ENCODE measurements around the gene MCF2L. TPM values are rescaled to one million over a fixed set of nuclear protein-coding genes. Genes with fewer than 3 reads are reported as not detected.

Gene MCF2L
- total RNA-seq, 1 experiment from 2014 or later = not detected

DNA sequence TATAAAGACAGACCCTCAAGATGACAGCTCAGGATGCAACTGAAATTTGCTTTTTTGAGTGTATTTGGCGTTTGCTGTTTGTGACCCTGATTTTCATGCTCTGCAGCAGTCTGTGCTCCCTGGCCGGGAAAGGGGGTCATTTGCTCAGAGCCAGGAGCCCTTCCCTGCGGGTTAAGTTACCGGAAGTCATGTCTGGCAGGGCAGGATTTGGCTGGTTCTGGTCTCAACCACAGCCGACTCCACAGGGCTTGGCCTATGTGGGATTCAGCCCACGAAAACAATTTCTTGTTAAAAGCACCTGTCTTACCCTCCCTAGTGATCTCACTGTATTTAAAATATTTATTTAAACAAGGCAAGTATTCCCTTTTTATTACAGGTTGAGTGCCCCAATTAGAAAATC, 22.6 kb downstream of the MCF2L start:
- DNase-seq = no peak
- H3K4me2 ChIP-seq (ENCODE audit: low read depth, low read length, poor library complexity, severe bottlenecking) = no peak overlapping the region
- H3K9me3 ChIP-seq (ENCODE audit: low read length) = no peaks in the 10 kb centered on the region
- H3K27ac ChIP-seq (ENCODE audit: low read length) = no peak overlapping the region
- no peak overlapping the region for H2AFZ ChIP-seq (ENCODE audit: low read length)
- H3K4me3 ChIP-seq (ENCODE audit: low read length) = no peak overlapping the region
- H3K9me2 ChIP-seq (replicated peaks; ENCODE audit: insufficient read depth, low read length) = no peaks in the 10 kb centered on the region
- H3K27me3 ChIP-seq (ENCODE audit: low read length) = no peaks in the 10 kb centered on the region
- H3K9ac ChIP-seq (ENCODE audit: low read length) = no peak overlapping the region
- H3K4me1 ChIP-seq (ENCODE audit: low read length) = no peaks in the 10 kb centered on the region
- no peaks in the 10 kb centered on the region for H3K79me2 ChIP-seq (ENCODE audit: low read length)
- H4K20me1 ChIP-seq (ENCODE audit: insufficient read depth, low read depth, low read length) = no peaks in the 10 kb centered on the region
- H3K36me3 ChIP-seq (ENCODE audit: insufficient read depth, low read length) = no peaks in the 10 kb centered on the region

DNA sequence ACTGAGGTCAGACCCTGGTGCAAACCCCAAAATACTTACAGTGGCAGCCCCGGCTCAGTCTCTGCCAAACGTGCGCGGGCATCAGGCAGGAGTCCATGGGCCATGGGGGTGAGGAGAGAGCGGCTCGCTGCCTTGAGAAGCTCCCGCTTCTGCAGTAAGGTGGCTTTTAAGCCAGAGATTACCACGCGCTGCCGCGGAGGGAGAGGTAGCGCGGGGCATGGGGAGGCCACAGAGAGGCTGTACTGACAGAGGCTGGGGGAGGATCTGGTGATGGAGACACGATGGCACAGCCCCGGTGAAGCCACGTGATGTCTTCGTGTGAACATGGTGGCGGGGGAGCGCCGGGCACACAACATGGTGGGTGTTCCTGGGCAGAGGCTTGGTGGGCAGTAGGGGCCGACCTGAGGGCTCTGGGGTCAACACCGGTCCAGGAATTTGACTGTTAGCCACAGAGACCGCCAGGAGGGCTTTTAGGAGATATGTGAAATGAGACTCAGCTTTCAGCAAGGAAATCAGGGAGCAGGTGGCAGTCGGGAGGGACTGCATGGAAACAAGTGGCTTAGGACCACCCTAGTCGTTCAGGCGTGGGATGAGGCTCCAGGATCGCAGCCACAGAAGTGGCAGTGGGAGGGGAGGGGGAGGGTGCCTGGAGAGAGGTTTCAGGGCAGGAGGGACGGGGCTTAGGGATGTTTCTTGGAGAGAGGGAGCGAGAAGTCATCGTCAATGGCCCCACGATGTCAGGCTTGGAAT, 24.1 kb downstream of the MCF2L start:
- Histone ChIP-seq H3K4me3 (ENCODE audit: low read length) (no peak overlapping the region), H3K27me3 (ENCODE audit: low read length) (no peaks in the 10 kb centered on the region), H3K79me2 (ENCODE audit: low read length) (no peaks in the 10 kb centered on the region), H3K36me3 (ENCODE audit: insufficient read depth, low read length) (no peaks in the 10 kb centered on the region), H4K20me1 (ENCODE audit: insufficient read depth, low read depth, low read length) (no peaks in the 10 kb centered on the region), H3K4me1 (ENCODE audit: low read length) (no peaks in the 10 kb centered on the region), H2AFZ (ENCODE audit: low read length) (no peak overlapping the region), H3K9ac (ENCODE audit: low read length) (no peak overlapping the region), H3K9me3 (ENCODE audit: low read length) (no peaks in the 10 kb centered on the region), H3K9me2 (replicated peaks; ENCODE audit: insufficient read depth, low read length) (no peaks in the 10 kb centered on the region), H3K4me2 (ENCODE audit: low read depth, low read length, poor library complexity, severe bottlenecking) (no peak overlapping the region), H3K27ac (ENCODE audit: low read length) (no peak overlapping the region)
- DNase-seq = no peak

DNA sequence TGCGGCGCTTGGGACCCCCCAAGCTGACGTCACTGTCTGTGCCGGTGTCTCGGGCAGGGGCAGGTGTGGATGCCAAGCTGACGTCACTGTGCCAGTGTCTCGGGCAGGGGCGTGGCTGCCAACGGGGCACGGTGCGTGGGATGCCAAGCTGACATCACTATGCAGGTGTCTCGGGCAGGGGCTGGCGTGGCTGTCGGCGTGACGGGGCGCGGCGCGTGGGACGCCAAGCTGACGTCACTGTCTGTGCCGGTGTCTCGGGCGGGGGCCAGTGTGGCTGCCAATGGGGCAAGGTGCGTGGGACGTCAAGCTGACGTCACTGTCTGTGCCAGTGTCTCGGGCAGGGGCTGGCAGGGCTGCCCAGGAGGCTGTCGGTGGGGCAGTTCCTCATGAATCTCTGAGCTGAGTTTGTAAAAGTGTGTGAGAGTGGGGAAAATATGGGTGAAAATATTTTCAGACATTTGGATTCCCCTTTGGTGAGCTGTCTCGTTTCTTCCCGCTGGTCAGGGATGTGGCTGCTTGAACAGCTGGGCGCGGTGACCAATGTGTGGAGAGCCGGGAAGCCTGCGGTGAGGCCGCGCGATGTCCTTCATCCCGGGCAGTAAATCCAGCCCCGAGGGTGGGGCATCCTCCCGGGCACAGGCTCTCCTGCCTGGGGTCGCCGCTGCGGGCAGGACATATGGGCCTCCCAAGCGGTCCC, 25.2 kb downstream of the MCF2L start:
- H3K9me3 ChIP-seq (ENCODE audit: low read length) = no peaks in the 10 kb centered on the region
- H3K4me2 ChIP-seq (ENCODE audit: low read depth, low read length, poor library complexity, severe bottlenecking) = no peak overlapping the region
- H4K20me1 ChIP-seq (ENCODE audit: insufficient read depth, low read depth, low read length) = no peaks in the 10 kb centered on the region
- H3K27ac ChIP-seq (ENCODE audit: low read length) = no peak overlapping the region
- no peaks in the 10 kb centered on the region for H3K4me1 ChIP-seq (ENCODE audit: low read length)
- H3K27me3 ChIP-seq (ENCODE audit: low read length) = no peaks in the 10 kb centered on the region
- H3K4me3 ChIP-seq (ENCODE audit: low read length) = no peak overlapping the region
- no peak overlapping the region for H2AFZ ChIP-seq (ENCODE audit: low read length)
- DNase-seq = no peak
- no peaks in the 10 kb centered on the region for H3K9me2 ChIP-seq (replicated peaks; ENCODE audit: insufficient read depth, low read length)
- H3K79me2 ChIP-seq (ENCODE audit: low read length) = no peaks in the 10 kb centered on the region
- no peak overlapping the region for H3K9ac ChIP-seq (ENCODE audit: low read length)
- H3K36me3 ChIP-seq (ENCODE audit: insufficient read depth, low read length) = no peaks in the 10 kb centered on the region

DNA sequence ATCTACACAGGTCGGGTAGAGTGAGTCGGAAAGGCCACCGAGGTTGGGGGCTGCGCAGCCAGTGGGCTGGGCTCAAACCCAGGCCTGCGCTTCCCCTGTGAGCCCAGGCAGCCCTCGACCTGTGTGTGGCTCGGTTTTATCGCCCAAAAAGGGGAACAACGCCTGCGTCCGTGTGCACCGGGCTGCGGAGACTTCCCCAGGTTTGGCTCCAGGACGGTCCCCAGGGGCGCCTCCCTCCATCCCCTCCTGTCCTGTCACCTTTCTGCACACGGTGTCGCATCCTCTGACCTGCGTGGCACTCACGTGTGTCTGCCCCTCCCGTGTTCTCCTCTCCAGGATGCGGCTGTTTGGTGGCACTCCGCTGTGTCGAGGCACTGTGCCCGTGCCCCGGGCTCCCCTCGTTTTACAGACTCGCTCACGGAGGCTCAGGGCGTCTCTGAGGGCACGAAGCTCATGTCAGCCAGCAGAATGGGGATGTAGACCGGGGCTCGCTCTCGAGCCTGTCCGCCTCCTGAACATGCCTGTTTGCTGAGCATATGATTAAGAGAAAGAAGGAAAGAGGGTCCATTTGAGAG, 25.9 kb downstream of the MCF2L start:
- H3K9ac ChIP-seq (ENCODE audit: low read length) = no peak overlapping the region
- H3K9me2 ChIP-seq (replicated peaks; ENCODE audit: insufficient read depth, low read length) = no peaks in the 10 kb centered on the region

DNA sequence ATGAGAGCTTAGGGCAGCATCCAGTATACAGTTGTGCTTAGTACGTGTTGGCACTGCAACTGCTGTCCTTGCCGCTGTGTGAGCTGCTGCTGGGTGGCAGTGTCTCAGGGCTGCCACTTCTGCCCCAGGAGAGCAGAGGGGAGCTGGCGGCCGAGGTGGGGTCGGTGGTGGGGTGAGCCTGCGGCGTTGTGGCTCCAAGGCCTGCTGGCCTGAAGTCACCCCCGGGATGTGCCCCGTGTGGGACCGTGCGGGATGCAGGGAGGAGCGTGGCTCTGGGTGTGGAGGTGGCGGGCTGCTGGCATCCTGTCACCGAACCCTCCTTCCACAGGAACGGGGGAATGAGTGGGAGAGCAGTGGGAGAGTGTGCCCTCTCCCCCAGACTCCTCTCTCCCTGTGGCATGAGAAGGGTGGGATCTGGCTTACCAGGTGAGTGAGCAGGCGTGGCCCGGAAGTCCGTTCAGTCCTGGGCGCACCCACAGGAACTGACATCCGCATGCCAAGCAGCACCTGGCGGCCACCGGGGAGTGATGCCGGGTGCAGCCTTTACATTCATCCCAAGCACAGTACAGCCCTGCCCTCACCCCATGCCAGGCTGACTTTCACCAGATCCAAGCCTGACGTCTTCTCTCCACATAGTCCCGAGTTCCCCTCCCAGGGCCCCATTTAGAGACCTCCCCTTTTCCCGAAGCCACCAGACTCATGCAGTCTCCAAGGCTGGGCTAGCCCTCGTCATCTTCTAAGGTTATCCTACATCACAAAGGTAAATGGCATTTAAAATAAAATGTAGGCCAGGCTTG, 26.6 kb downstream of the MCF2L start:
- no peak overlapping the region for H3K9ac ChIP-seq (ENCODE audit: low read length)
- no peak overlapping the region for H3K27ac ChIP-seq (ENCODE audit: low read length)
- no peaks in the 10 kb centered on the region for H3K9me3 ChIP-seq (ENCODE audit: low read length)
- no peak for DNase-seq
- no peaks in the 10 kb centered on the region for H3K9me2 ChIP-seq (replicated peaks; ENCODE audit: insufficient read depth, low read length)
- H3K4me3 ChIP-seq (ENCODE audit: low read length) = no peak overlapping the region
- no peaks in the 10 kb centered on the region for H4K20me1 ChIP-seq (ENCODE audit: insufficient read depth, low read depth, low read length)
- no peak overlapping the region for H2AFZ ChIP-seq (ENCODE audit: low read length)
- no peaks in the 10 kb centered on the region for H3K36me3 ChIP-seq (ENCODE audit: insufficient read depth, low read length)
- H3K4me1 ChIP-seq (ENCODE audit: low read length) = no peaks in the 10 kb centered on the region
- no peak overlapping the region for H3K4me2 ChIP-seq (ENCODE audit: low read depth, low read length, poor library complexity, severe bottlenecking)
- H3K79me2 ChIP-seq (ENCODE audit: low read length) = no peaks in the 10 kb centered on the region
- H3K27me3 ChIP-seq (ENCODE audit: low read length) = no peaks in the 10 kb centered on the region

More for the DNA sequence above, 25.9 kb downstream of the MCF2L start:
- no peak overlapping the region for H3K4me2 ChIP-seq (ENCODE audit: low read depth, low read length, poor library complexity, severe bottlenecking)
- no peaks in the 10 kb centered on the region for H3K79me2 ChIP-seq (ENCODE audit: low read length)
- no peaks in the 10 kb centered on the region for H3K4me1 ChIP-seq (ENCODE audit: low read length)
- H4K20me1 ChIP-seq (ENCODE audit: insufficient read depth, low read depth, low read length) = no peaks in the 10 kb centered on the region
- no peak overlapping the region for H2AFZ ChIP-seq (ENCODE audit: low read length)
- H3K9me3 ChIP-seq (ENCODE audit: low read length) = no peaks in the 10 kb centered on the region
- H3K4me3 ChIP-seq (ENCODE audit: low read length) = no peak overlapping the region
- no peaks in the 10 kb centered on the region for H3K36me3 ChIP-seq (ENCODE audit: insufficient read depth, low read length)
- no peak overlapping the region for H3K27ac ChIP-seq (ENCODE audit: low read length)
- H3K27me3 ChIP-seq (ENCODE audit: low read length) = no peaks in the 10 kb centered on the region
- no peak for DNase-seq

DNA sequence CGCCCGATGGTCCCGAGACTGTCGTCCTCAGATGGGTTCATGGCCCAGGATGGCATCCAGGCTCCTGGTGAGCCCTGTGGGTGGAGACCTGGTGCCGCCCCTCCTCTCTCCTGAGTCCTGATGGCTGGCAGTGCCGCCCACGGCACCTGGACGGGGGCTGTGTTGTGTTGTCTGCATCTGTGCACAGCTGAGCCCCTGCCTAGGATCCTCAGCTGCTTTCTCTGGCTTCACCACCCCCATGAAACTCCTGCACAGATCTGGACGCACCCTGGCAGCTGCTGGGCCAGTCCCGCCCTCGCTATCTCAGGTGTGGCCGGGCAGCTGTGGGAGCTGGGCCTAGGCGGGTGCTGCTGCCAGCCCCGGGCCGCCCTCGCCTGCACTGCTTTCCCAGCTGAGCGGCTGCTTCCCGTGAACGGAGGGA, 27.7 kb downstream of the MCF2L start:
- no peak overlapping the region for H3K4me3 ChIP-seq (ENCODE audit: low read length)
- DNase-seq = no peak
- no peaks in the 10 kb centered on the region for H3K79me2 ChIP-seq (ENCODE audit: low read length)
- no peaks in the 10 kb centered on the region for H3K9me2 ChIP-seq (replicated peaks; ENCODE audit: insufficient read depth, low read length)
- no peak overlapping the region for H2AFZ ChIP-seq (ENCODE audit: low read length)
- no peaks in the 10 kb centered on the region for H3K9me3 ChIP-seq (ENCODE audit: low read length)
- H3K27ac ChIP-seq (ENCODE audit: low read length) = no peak overlapping the region
- no peaks in the 10 kb centered on the region for H3K36me3 ChIP-seq (ENCODE audit: insufficient read depth, low read length)
- no peak overlapping the region for H3K9ac ChIP-seq (ENCODE audit: low read length)
- no peaks in the 10 kb centered on the region for H3K27me3 ChIP-seq (ENCODE audit: low read length)
- H4K20me1 ChIP-seq (ENCODE audit: insufficient read depth, low read depth, low read length) = no peaks in the 10 kb centered on the region
- H3K4me2 ChIP-seq (ENCODE audit: low read depth, low read length, poor library complexity, severe bottlenecking) = no peak overlapping the region
- no peaks in the 10 kb centered on the region for H3K4me1 ChIP-seq (ENCODE audit: low read length)

DNA sequence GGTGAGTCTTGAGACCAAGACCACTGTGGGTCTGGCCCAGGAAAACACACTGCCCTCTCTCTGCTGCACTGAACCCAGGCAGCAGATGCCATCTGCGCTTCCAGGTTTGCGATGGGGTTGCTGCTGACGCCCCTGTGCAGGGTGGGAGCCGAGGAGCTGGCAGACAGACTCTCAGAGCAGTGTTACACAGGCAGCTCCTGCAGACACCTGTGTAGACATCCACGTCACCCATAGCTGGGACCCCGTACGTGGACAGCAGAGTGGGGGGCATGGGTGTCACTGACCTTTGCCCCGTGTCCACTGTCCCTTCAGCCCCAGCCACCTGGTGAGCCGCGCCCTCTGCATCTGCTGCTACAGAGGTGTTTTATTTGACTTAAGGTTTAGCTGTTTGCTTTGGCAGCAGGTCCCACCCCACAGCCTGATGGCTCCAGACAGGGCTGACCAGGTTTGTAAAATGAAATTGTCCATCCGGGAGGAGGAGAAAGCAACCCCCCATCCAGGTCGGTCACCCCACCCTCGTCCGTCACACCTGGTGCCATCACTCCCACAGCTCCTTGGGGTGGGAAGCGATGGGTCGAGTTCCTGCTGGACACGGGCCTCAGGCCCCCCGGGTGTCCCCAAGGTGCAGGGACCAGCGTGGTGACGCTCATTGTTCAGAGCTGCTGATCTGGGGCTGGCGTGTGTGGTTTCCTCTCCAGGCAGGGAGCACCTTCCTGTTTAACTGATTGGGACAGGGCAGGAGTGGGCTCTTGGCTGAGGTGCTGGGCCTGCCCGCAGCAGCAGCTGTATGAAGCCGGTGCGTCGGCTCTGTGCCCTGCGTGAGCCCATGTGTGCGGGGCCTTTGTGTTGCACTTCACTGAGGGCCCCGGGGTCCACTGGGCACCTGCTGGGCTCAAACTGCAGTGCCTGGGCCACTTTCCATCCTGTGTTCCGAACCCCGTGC, 28.4 kb downstream of the MCF2L start:
- Histone ChIP-seq H3K27me3 (ENCODE audit: low read length) (no peaks in the 10 kb centered on the region), H3K9ac (ENCODE audit: low read length) (no peak overlapping the region), H4K20me1 (ENCODE audit: insufficient read depth, low read depth, low read length) (no peaks in the 10 kb centered on the region), H3K9me2 (replicated peaks; ENCODE audit: insufficient read depth, low read length) (no peaks in the 10 kb centered on the region), H3K9me3 (ENCODE audit: low read length) (no peaks in the 10 kb centered on the region), H3K79me2 (ENCODE audit: low read length) (no peaks in the 10 kb centered on the region), H3K36me3 (ENCODE audit: insufficient read depth, low read length) (no peaks in the 10 kb centered on the region), H3K4me2 (ENCODE audit: low read depth, low read length, poor library complexity, severe bottlenecking) (no peak overlapping the region), H2AFZ (ENCODE audit: low read length) (no peak overlapping the region), H3K4me1 (ENCODE audit: low read length) (no peaks in the 10 kb centered on the region), H3K4me3 (ENCODE audit: low read length) (no peak overlapping the region), H3K27ac (ENCODE audit: low read length) (no peak overlapping the region)
- no peak for DNase-seq

Data from Karpas-422 (cell line).